ENCODE measurements around the gene ZNRF1. TPM values are rescaled to one million over a fixed set of nuclear protein-coding genes. Genes with fewer than 3 reads are reported as not detected.

ZNRF1 gene
- total RNA-seq, 1 donor, result 19.9 TPM

- Histone ChIP-seq H3K27me3 (ENCODE audit: insufficient read depth, low read length) (no peaks in the 10 kb centered on the region), H3K4me1 (ENCODE audit: insufficient read depth, low read length) (no peaks in the 10 kb centered on the region), H3K36me3 (ENCODE audit: insufficient read depth, low read length) (no peaks in the 10 kb centered on the region), H3K27ac (ENCODE audit: low read depth, low read length) (no peak overlapping the region), H3K4me3 (ENCODE audit: insufficient read depth, low read length) (no peak overlapping the region), H3K4me2 (ENCODE audit: insufficient read depth, low read length) (no peak overlapping the region), H2AFZ (ENCODE audit: low read length) (no peak overlapping the region), H4K20me1 (ENCODE audit: insufficient read depth, low read length) (peaks cover 59% of the 10 kb centered on the region), H3K9me3 (ENCODE audit: low read depth, low read length) (no peaks in the 10 kb centered on the region), H3K79me2 (ENCODE audit: insufficient read depth, low read length) (peaks cover 55% of the 10 kb centered on the region)
- no peak for DNase-seq (ENCODE audit: insufficient read length, low spot score, missing footprints)
- TF ChIP-seq CTCF (IDR thresholded peaks at IDR 0.05; ENCODE audit: extremely low read depth, low read depth, low read length), result no peak
These were observed 87.5 kb downstream of the ZNRF1 start for GRCh38 chr16:75086281-75086680.

- Histone ChIP-seq H3K79me2 (ENCODE audit: insufficient read depth, low read length) (peaks cover 49% of the 10 kb centered on the region), H4K20me1 (ENCODE audit: insufficient read depth, low read length) (peaks cover 56% of the 10 kb centered on the region), H3K4me3 (ENCODE audit: insufficient read depth, low read length) (no peak overlapping the region), H3K4me2 (ENCODE audit: insufficient read depth, low read length) (no peak overlapping the region), H2AFZ (ENCODE audit: low read length) (no peak overlapping the region), H3K4me1 (ENCODE audit: insufficient read depth, low read length) (no peaks in the 10 kb centered on the region), H3K36me3 (ENCODE audit: insufficient read depth, low read length) (no peaks in the 10 kb centered on the region), H3K27me3 (ENCODE audit: insufficient read depth, low read length) (no peaks in the 10 kb centered on the region), H3K9me3 (ENCODE audit: low read depth, low read length) (no peaks in the 10 kb centered on the region), H3K27ac (ENCODE audit: low read depth, low read length) (no peak overlapping the region)
- no peak for TF ChIP-seq CTCF (IDR thresholded peaks at IDR 0.05; ENCODE audit: extremely low read depth, low read depth, low read length)
- no peak for DNase-seq (ENCODE audit: insufficient read length, low spot score, missing footprints)
These were observed 88.0 kb downstream of the ZNRF1 start for GRCh38 chr16:75086688-75087374.

- no peak overlapping the region for H3K4me2 ChIP-seq (ENCODE audit: insufficient read depth, low read length)
- H4K20me1 ChIP-seq (ENCODE audit: insufficient read depth, low read length), result peaks cover 53% of the 10 kb centered on the region
- H3K79me2 ChIP-seq (ENCODE audit: insufficient read depth, low read length), result peaks cover 43% of the 10 kb centered on the region
- no peaks in the 10 kb centered on the region for H3K4me1 ChIP-seq (ENCODE audit: insufficient read depth, low read length)
- no peaks in the 10 kb centered on the region for H3K9me3 ChIP-seq (ENCODE audit: low read depth, low read length)
- no peak overlapping the region for H2AFZ ChIP-seq (ENCODE audit: low read length)
- no peak for TF ChIP-seq CTCF (IDR thresholded peaks at IDR 0.05; ENCODE audit: extremely low read depth, low read depth, low read length)
- no peaks in the 10 kb centered on the region for H3K27me3 ChIP-seq (ENCODE audit: insufficient read depth, low read length)
- H3K4me3 ChIP-seq (ENCODE audit: insufficient read depth, low read length), result no peak overlapping the region
- DNase-seq (ENCODE audit: insufficient read length, low spot score, missing footprints), result no peak
- H3K36me3 ChIP-seq (ENCODE audit: insufficient read depth, low read length), result no peaks in the 10 kb centered on the region
- no peak overlapping the region for H3K27ac ChIP-seq (ENCODE audit: low read depth, low read length)
These were observed 88.7 kb downstream of the ZNRF1 start for GRCh38 chr16:75087375-75087979.

- Histone ChIP-seq H3K79me2 (ENCODE audit: insufficient read depth, low read length) (peaks cover 44% of the 10 kb centered on the region), H3K36me3 (ENCODE audit: insufficient read depth, low read length) (no peaks in the 10 kb centered on the region), H4K20me1 (ENCODE audit: insufficient read depth, low read length) (peaks cover 55% of the 10 kb centered on the region), H3K27me3 (ENCODE audit: insufficient read depth, low read length) (no peaks in the 10 kb centered on the region), H3K27ac (ENCODE audit: low read depth, low read length) (no peak overlapping the region), H3K9me3 (ENCODE audit: low read depth, low read length) (no peaks in the 10 kb centered on the region), H3K4me3 (ENCODE audit: insufficient read depth, low read length) (no peak overlapping the region), H3K4me2 (ENCODE audit: insufficient read depth, low read length) (no peak overlapping the region), H2AFZ (ENCODE audit: low read length) (no peak overlapping the region), H3K4me1 (ENCODE audit: insufficient read depth, low read length) (no peaks in the 10 kb centered on the region)
- no peak for TF ChIP-seq CTCF (IDR thresholded peaks at IDR 0.05; ENCODE audit: extremely low read depth, low read depth, low read length)
- no peak for DNase-seq (ENCODE audit: insufficient read length, low spot score, missing footprints)
These were observed 89.4 kb downstream of the ZNRF1 start for GRCh38 chr16:75088216-75088615.
